C4-2B (cell line): ENCODE measurements around the gene CEL.

Experiments
- ZFX ChIP-seq: fragments of 450-650 bp; IDR thresholded peaks from 2 replicates; pipeline ENCODE4 v1.6.1; 2017
- TF ChIP-seq, protein P1 (sequence below): fragments of 450-650 bp; conservative IDR thresholded peaks from 2 replicates; pipeline ENCODE4 v1.5.1; 2017; ENCODE audit warnings: mild to moderate bottlenecking

DNA sequence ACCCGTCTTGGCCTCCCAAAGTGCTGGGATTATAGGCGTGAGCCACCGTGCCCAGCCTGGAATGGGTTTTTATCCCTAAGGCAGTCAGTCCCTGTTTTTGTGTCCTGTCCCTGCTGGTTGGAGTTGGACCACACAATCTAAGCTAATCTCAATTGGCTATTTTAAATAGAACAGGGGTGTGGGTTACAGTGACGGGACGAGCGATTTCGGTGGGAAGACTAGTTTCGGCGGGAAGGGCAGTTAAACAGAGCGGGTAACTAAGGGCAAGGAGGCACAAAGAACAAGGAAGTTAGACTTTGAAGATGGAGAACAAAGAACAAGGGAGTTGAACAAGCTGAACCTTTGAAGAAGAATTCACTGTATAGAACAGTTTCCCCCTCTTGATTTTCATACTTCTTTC lies 29.6 kb upstream of the CEL start:
- TF ChIP-seq, protein P1, sequence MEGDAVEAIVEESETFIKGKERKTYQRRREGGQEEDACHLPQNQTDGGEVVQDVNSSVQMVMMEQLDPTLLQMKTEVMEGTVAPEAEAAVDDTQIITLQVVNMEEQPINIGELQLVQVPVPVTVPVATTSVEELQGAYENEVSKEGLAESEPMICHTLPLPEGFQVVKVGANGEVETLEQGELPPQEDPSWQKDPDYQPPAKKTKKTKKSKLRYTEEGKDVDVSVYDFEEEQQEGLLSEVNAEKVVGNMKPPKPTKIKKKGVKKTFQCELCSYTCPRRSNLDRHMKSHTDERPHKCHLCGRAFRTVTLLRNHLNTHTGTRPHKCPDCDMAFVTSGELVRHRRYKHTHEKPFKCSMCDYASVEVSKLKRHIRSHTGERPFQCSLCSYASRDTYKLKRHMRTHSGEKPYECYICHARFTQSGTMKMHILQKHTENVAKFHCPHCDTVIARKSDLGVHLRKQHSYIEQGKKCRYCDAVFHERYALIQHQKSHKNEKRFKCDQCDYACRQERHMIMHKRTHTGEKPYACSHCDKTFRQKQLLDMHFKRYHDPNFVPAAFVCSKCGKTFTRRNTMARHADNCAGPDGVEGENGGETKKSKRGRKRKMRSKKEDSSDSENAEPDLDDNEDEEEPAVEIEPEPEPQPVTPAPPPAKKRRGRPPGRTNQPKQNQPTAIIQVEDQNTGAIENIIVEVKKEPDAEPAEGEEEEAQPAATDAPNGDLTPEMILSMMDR, result no peak
- TF ChIP-seq ZFX, result no peak
